ENCODE measurements around the gene MROH9.
A peak's percentile ranks its signal among the peaks of the same experiment; 100 is the strongest.

Gene MROH9

GRCh38 chr1:170927955-170928840 lies 7.1 kb upstream of the MROH9 start:
- Histone ChIP-seq H3K27ac (ENCODE audit: low read depth, low read length) (no peak overlapping the region), H3K79me2 (ENCODE audit: insufficient read depth, low read length) (no peaks in the 10 kb centered on the region), H3K4me2 (ENCODE audit: low read depth, low read length, poor library complexity, severe bottlenecking) (no peak overlapping the region), H3F3A (ENCODE audit: insufficient read depth) (no peaks in the 10 kb centered on the region), H4K20me1 (ENCODE audit: low read depth, low read length) (no peaks in the 10 kb centered on the region), H3K9me3 (ENCODE audit: insufficient read depth, low read length) (no peaks in the 10 kb centered on the region), H2AFZ (ENCODE audit: low read depth, low read length, severe bottlenecking) (no peak overlapping the region), H3K9ac (ENCODE audit: low read length) (no peak overlapping the region), H3K36me3 (ENCODE audit: low read length) (no peaks in the 10 kb centered on the region), H3K4me3 (ENCODE audit: insufficient read depth, low read length, poor library complexity, severe bottlenecking) (no peak overlapping the region), H3K9me2 (replicated peaks; ENCODE audit: insufficient read depth, low read length) (no peaks in the 10 kb centered on the region), H3K27me3 (ENCODE audit: low read length) (no peaks in the 10 kb centered on the region)
- TF ChIP-seq EZH2phosphoT487 (conservative IDR thresholded peaks at IDR 0.05; ENCODE audit: low read length) (no peak), CTCF (IDR thresholded peaks at IDR 0.05; ENCODE audit: insufficient read depth, low read length, poor library complexity, severe bottlenecking) (no peak)

GRCh38 chr1:170929412-170929834 lies 5.9 kb upstream of the MROH9 start:
- Histone ChIP-seq H3K36me3 (ENCODE audit: low read length) (no peaks in the 10 kb centered on the region), H4K20me1 (ENCODE audit: low read depth, low read length) (no peaks in the 10 kb centered on the region), H3K27me3 (ENCODE audit: low read length) (no peaks in the 10 kb centered on the region), H3K9ac (ENCODE audit: low read length) (no peak overlapping the region), H2AFZ (ENCODE audit: low read depth, low read length, severe bottlenecking) (no peak overlapping the region), H3K4me2 (ENCODE audit: low read depth, low read length, poor library complexity, severe bottlenecking) (no peak overlapping the region), H3K4me3 (ENCODE audit: insufficient read depth, low read length, poor library complexity, severe bottlenecking) (no peak overlapping the region), H3K27ac (ENCODE audit: low read depth, low read length) (no peak overlapping the region), H3K9me2 (replicated peaks; ENCODE audit: insufficient read depth, low read length) (no peaks in the 10 kb centered on the region), H3F3A (ENCODE audit: insufficient read depth) (no peaks in the 10 kb centered on the region), H3K79me2 (ENCODE audit: insufficient read depth, low read length) (no peaks in the 10 kb centered on the region), H3K9me3 (ENCODE audit: insufficient read depth, low read length) (no peaks in the 10 kb centered on the region)
- TF ChIP-seq EZH2phosphoT487 (conservative IDR thresholded peaks at IDR 0.05; ENCODE audit: low read length) (no peak), CTCF (IDR thresholded peaks at IDR 0.05; ENCODE audit: insufficient read depth, low read length, poor library complexity, severe bottlenecking) (no peak)

GRCh38 chr1:170929835-170930554 lies 5.3 kb upstream of the MROH9 start:
- Histone ChIP-seq H3K79me2 (ENCODE audit: insufficient read depth, low read length) (no peaks in the 10 kb centered on the region), H3K9ac (ENCODE audit: low read length) (no peak overlapping the region), H3F3A (ENCODE audit: insufficient read depth) (no peaks in the 10 kb centered on the region), H3K27ac (ENCODE audit: low read depth, low read length) (no peak overlapping the region), H4K20me1 (ENCODE audit: low read depth, low read length) (no peaks in the 10 kb centered on the region), H3K36me3 (ENCODE audit: low read length) (no peaks in the 10 kb centered on the region), H3K9me2 (replicated peaks; ENCODE audit: insufficient read depth, low read length) (no peaks in the 10 kb centered on the region), H3K9me3 (ENCODE audit: insufficient read depth, low read length) (no peaks in the 10 kb centered on the region), H3K4me3 (ENCODE audit: insufficient read depth, low read length, poor library complexity, severe bottlenecking) (no peak overlapping the region), H3K4me2 (ENCODE audit: low read depth, low read length, poor library complexity, severe bottlenecking) (no peak overlapping the region), H3K27me3 (ENCODE audit: low read length) (no peaks in the 10 kb centered on the region), H2AFZ (ENCODE audit: low read depth, low read length, severe bottlenecking) (no peak overlapping the region)
- no peak for TF ChIP-seq EZH2phosphoT487 (conservative IDR thresholded peaks at IDR 0.05; ENCODE audit: low read length)
- TF ChIP-seq CTCF (IDR thresholded peaks at IDR 0.05; ENCODE audit: insufficient read depth, low read length, poor library complexity, severe bottlenecking), result peak; percentile 60

Data from SU-DHL-6 (cell line).